Trophoblast cell (in vitro differentiated cells and primary cell): ENCODE measurements around the gene DOCK8.

ENCODE experiments used
- DNase-seq, 2 donors: peaks; one replicate each; pipeline ENCODE4 v3.0.0-alpha.2; 2016
- H2AFZ ChIP-seq: 2 replicates; pipeline ENCODE4 v1.6.1; 2013; ENCODE audit warnings: low read length, moderate library complexity, mild to moderate bottlenecking; ENCODE audit not compliant: insufficient read depth, poor library complexity
- H2AK5ac ChIP-seq: 2 replicates; pipeline ENCODE4 v1.6.1; 2013; ENCODE audit warnings: mild to moderate bottlenecking, low read length
- H2BK120ac ChIP-seq: 2 replicates; pipeline ENCODE4 v1.6.1; 2013; ENCODE audit warnings: low read length, mild to moderate bottlenecking, moderate library complexity; ENCODE audit not compliant: insufficient read depth, poor library complexity
- H2BK12ac ChIP-seq: 2 replicates; pipeline ENCODE4 v1.6.1; 2013; ENCODE audit warnings: mild to moderate bottlenecking, low read length, moderate library complexity
- H2BK5ac ChIP-seq: 2 replicates; pipeline ENCODE4 v1.6.1; 2013; ENCODE audit warnings: low read length, low read depth, moderate library complexity, mild to moderate bottlenecking; ENCODE audit not compliant: poor library complexity
- H3K14ac ChIP-seq: 2 replicates; pipeline ENCODE4 v1.6.1; 2013; ENCODE audit warnings: mild to moderate bottlenecking, low read length
- H3K18ac ChIP-seq: 2 replicates; pipeline ENCODE4 v1.6.1; 2013; ENCODE audit warnings: mild to moderate bottlenecking, low read length
- H3K23ac ChIP-seq: 2 replicates; pipeline ENCODE4 v1.6.1; 2013; ENCODE audit warnings: low read length
- H3K27ac ChIP-seq: 2 replicates; pipeline ENCODE4 v1.5.1; 2013; ENCODE audit warnings: low read depth, mild to moderate bottlenecking, inconsistent platforms, low read length, moderate library complexity
- H3K27me3 ChIP-seq: 2 replicates; pipeline ENCODE4 v1.6.1; 2013; ENCODE audit warnings: inconsistent platforms, mild to moderate bottlenecking, low read length, moderate library complexity; ENCODE audit not compliant: insufficient read depth
- H3K36me3 ChIP-seq, 2 experiments: 1 replicate in 1 of 2; 2 replicates in 1 of 2; pipeline ENCODE4 v1.6.1; 2013; ENCODE audit warnings: low read length in 2 of 2, mild to moderate bottlenecking in 2 of 2, moderate library complexity in 1 of 2; ENCODE audit not compliant: insufficient read depth in 2 of 2, control insufficient read depth in 1 of 2
- H3K4ac ChIP-seq: 2 replicates; pipeline ENCODE4 v1.6.1; 2013; ENCODE audit warnings: low read depth, mild to moderate bottlenecking, low read length, moderate library complexity
- H3K4me1 ChIP-seq, 2 experiments: 1 replicate in 1 of 2; 2 replicates in 1 of 2; pipeline ENCODE4 v1.6.1; 2013; ENCODE audit warnings: low read length in 2 of 2, mild to moderate bottlenecking in 2 of 2, moderate library complexity in 1 of 2; ENCODE audit not compliant: insufficient read depth in 2 of 2, control insufficient read depth in 1 of 2
- H3K4me2 ChIP-seq: 2 replicates; pipeline ENCODE4 v1.6.1; 2013; ENCODE audit warnings: inconsistent platforms, mild to moderate bottlenecking, low read length, moderate library complexity
- H3K4me3 ChIP-seq: 2 replicates; pipeline ENCODE4 v1.5.1; 2013; ENCODE audit warnings: mild to moderate bottlenecking, low read depth, low read length, inconsistent platforms
- H3K79me1 ChIP-seq: one replicate; pipeline ENCODE4 v1.6.1; 2013; ENCODE audit warnings: low read length
- H3K79me2 ChIP-seq: 2 replicates; pipeline ENCODE4 v1.6.1; 2013; ENCODE audit warnings: low read length, mild to moderate bottlenecking; ENCODE audit not compliant: control insufficient read depth, insufficient read depth, poor library complexity
- H3K9ac ChIP-seq: 2 replicates; pipeline ENCODE4 v1.6.1; 2013; ENCODE audit warnings: mild to moderate bottlenecking, low read length
- H3K9me3 ChIP-seq: 2 replicates; pipeline ENCODE4 v1.6.1; 2013; ENCODE audit warnings: low read depth, mild to moderate bottlenecking, control low read depth, inconsistent platforms, low read length; ENCODE audit not compliant: insufficient read depth
- H4K12ac ChIP-seq: 2 replicates; pipeline ENCODE4 v1.6.1; 2013; ENCODE audit warnings: low read depth, mild to moderate bottlenecking, low read length, moderate library complexity
- H4K8ac ChIP-seq: 2 replicates; pipeline ENCODE4 v1.6.1; 2013; ENCODE audit warnings: low read depth, mild to moderate bottlenecking, low read length, moderate library complexity
- H4K91ac ChIP-seq: one replicate; pipeline ENCODE4 v1.6.1; 2013; ENCODE audit warnings: low read depth, mild to moderate bottlenecking, low read length, moderate library complexity
- WGBS: extraction: QIAGEN DNeasy Blood & Tissue Kit; methylation state at CpG from one replicate; pipeline ENCODE4 v1.1.7; 2013; ENCODE audit warnings: missing lambda C conversion rate; ENCODE audit not compliant: insufficient read length, insufficient coverage; ENCODE audit errors: extremely low coverage; 5-methylcytosine and 5-hydroxymethylcytosine counted together

The DOCK8 gene

GRCh38 chr9:336039-336438 lies 121.4 kb downstream of the DOCK8 start:
- H4K12ac ChIP-seq = no peak overlapping the region
- no peak overlapping the region for H3K14ac ChIP-seq
- no peak overlapping the region for H2AFZ ChIP-seq
- no peaks in the 10 kb centered on the region for H3K27me3 ChIP-seq
- no peak overlapping the region for H3K4me3 ChIP-seq
- H3K79me2 ChIP-seq = no peaks in the 10 kb centered on the region
- peaks cover 0 to 3% of the 10 kb centered on the region in 2 experiments for H3K36me3 ChIP-seq
- H3K79me1 ChIP-seq = no peaks in the 10 kb centered on the region
- no peak overlapping the region for H4K91ac ChIP-seq
- H3K23ac ChIP-seq = no peak overlapping the region
- no peak for DNase-seq
- H2BK5ac ChIP-seq = no peak overlapping the region
- H2BK120ac ChIP-seq = no peak overlapping the region
- no peak overlapping the region for H3K9ac ChIP-seq
- H3K27ac ChIP-seq = no peak overlapping the region
- H3K4ac ChIP-seq = no peak overlapping the region
- no peak overlapping the region for H3K18ac ChIP-seq
- H3K9me3 ChIP-seq = no peaks in the 10 kb centered on the region
- H3K4me1 ChIP-seq = peaks cover 0 to 2% of the 10 kb centered on the region in 2 experiments
- no CpG with 5 or more reads among the region's 2 CpGs for WGBS
- no peak overlapping the region for H2AK5ac ChIP-seq
- no peak overlapping the region for H3K4me2 ChIP-seq
- H2BK12ac ChIP-seq = no peak overlapping the region
- H4K8ac ChIP-seq = no peak overlapping the region

GRCh38 chr9:338602-339001 lies 123.9 kb downstream of the DOCK8 start:
- Histone ChIP-seq H2AK5ac (no peak overlapping the region), H3K9me3 (no peaks in the 10 kb centered on the region), H4K12ac (no peak overlapping the region), H2BK12ac (no peak overlapping the region), H2BK120ac (no peak overlapping the region), H3K27ac (no peak overlapping the region), H2AFZ (no peak overlapping the region), H3K23ac (no peak overlapping the region), H4K91ac (no peak overlapping the region), H3K36me3 (peaks cover 0 to 3% of the 10 kb centered on the region in 2 experiments), H3K79me1 (no peaks in the 10 kb centered on the region), H3K18ac (no peak overlapping the region), H3K4me1 (peaks cover 0 to 2% of the 10 kb centered on the region in 2 experiments), H2BK5ac (no peak overlapping the region), H3K4ac (no peak overlapping the region), H3K27me3 (no peaks in the 10 kb centered on the region), H3K4me3 (no peak overlapping the region), H3K79me2 (no peaks in the 10 kb centered on the region), H3K4me2 (no peak overlapping the region), H3K14ac (no peak overlapping the region), H3K9ac (no peak overlapping the region), H4K8ac (no peak overlapping the region)
- no peak for DNase-seq
- no CpG with 5 or more reads among the region's 6 CpGs for WGBS

GRCh38 chr9:341634-342421 lies 127.2 kb downstream of the DOCK8 start:
- Histone ChIP-seq H3K4ac (no peak overlapping the region), H3K36me3 (peaks cover 0 to 3% of the 10 kb centered on the region in 2 experiments), H2BK5ac (no peak overlapping the region), H4K12ac (no peak overlapping the region), H3K79me1 (peaks cover 2% of the 10 kb centered on the region), H3K4me3 (no peak overlapping the region), H3K27ac (no peak overlapping the region), H2AK5ac (no peak overlapping the region), H2BK12ac (no peak overlapping the region), H3K27me3 (no peaks in the 10 kb centered on the region), H4K91ac (no peak overlapping the region), H3K79me2 (no peaks in the 10 kb centered on the region), H3K14ac (no peak overlapping the region), H3K18ac (no peak overlapping the region), H3K23ac (no peak overlapping the region), H2BK120ac (no peak overlapping the region), H3K4me2 (no peak overlapping the region), H3K4me1 (no peaks in the 10 kb centered on the region), H3K9me3 (no peaks in the 10 kb centered on the region), H3K9ac (no peak overlapping the region), H2AFZ (no peak overlapping the region), H4K8ac (no peak overlapping the region)
- DNase-seq = no peak
- WGBS = no CpG with 5 or more reads among the region's 9 CpGs

GRCh38 chr9:343773-344172 lies 129.1 kb downstream of the DOCK8 start:
- Histone ChIP-seq H3K9ac (no peak overlapping the region), H2BK120ac (no peak overlapping the region), H3K79me1 (peaks cover 5% of the 10 kb centered on the region), H3K23ac (no peak overlapping the region), H2BK12ac (no peak overlapping the region), H3K18ac (no peak overlapping the region), H4K91ac (no peak overlapping the region), H2BK5ac (no peak overlapping the region), H3K4ac (no peak overlapping the region), H3K27me3 (no peaks in the 10 kb centered on the region), H2AK5ac (no peak overlapping the region), H3K79me2 (no peaks in the 10 kb centered on the region), H2AFZ (no peak overlapping the region), H4K12ac (no peak overlapping the region), H3K4me1 (peaks cover 3 to 4% of the 10 kb centered on the region in 2 experiments), H3K27ac (no peak overlapping the region), H3K36me3 (peaks cover 0 to 3% of the 10 kb centered on the region in 2 experiments), H4K8ac (no peak overlapping the region), H3K4me2 (no peak overlapping the region), H3K4me3 (no peak overlapping the region), H3K14ac (no peak overlapping the region), H3K9me3 (no peaks in the 10 kb centered on the region)
- WGBS = no CpG with 5 or more reads among the region's 4 CpGs
- DNase-seq = no peak
